ENCODE results near the gene LSAMP.
"Not testable (repeated sequence)": the region's sequence is repeated elsewhere in the genome, so short reads cannot be mapped to it uniquely, and the experiment has no call there.

Gene LSAMP

DNA sequence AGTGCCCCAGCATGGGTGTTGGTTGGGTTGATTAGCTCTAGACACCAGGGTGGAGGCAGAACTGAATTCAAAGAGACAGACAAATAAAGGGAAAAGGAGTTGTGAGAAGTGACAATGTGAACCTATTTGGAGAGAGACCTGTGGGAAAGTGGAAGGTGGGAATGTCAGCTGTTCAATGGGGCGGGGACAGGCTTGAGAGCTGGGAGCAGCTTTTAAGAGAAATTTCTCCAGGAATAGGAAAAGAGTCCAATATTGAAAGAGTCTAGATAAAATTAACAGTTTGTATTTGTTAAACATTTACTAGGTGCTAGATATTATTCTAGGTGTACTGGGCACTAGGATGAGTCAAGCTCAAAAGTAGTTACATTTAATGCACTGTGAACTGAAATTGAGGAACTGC is 596.6 kb downstream of the LSAMP start:
- H3K4me3 ChIP-seq (ENCODE audit: low read depth, low read length) = no peak overlapping the region
- no peak for TF ChIP-seq CTCF (IDR thresholded peaks at IDR 0.05; ENCODE audit: insufficient read depth, low read depth, low read length, missing control alignments)
- no peak for DNase-seq (ENCODE audit: low read depth)

- no peak for TF ChIP-seq CTCF (IDR thresholded peaks at IDR 0.05; ENCODE audit: insufficient read depth, low read depth, low read length, missing control alignments)
Measured at GRCh38 chr3:115845986-115846385, 599.3 kb downstream of the LSAMP start.

GRCh38 chr3:115844729-115845128 is 600.6 kb downstream of the LSAMP start:
- H3K4me3 ChIP-seq (ENCODE audit: low read depth, low read length); DNase-seq (ENCODE audit: low read depth): not testable (repeated sequence)

More at GRCh38 chr3:115845986-115846385, 599.3 kb downstream of the LSAMP start:
- no peak overlapping the region for H3K4me3 ChIP-seq (ENCODE audit: low read depth, low read length)
- DNase-seq (ENCODE audit: low read depth) = no peak

DNA sequence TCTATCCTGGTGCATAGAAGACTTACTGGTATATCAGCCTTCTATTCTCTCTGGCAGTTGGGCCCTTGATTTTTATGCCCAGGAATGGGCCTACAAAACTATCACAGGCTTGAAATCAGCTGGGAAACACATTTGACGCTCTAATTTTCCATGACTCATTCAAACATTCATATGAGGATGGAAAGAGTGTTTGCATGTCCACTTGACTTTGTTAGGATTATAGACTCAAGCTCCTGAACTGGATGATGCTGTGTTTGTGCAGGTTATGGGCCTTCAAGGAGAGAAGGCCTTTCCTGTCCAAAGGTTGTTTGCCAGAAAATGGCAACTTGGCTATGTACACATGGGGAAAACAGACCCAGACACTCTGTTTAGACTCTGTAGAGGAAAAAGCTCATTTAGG is 602.1 kb downstream of the LSAMP start:
- no peak for TF ChIP-seq CTCF (IDR thresholded peaks at IDR 0.05; ENCODE audit: insufficient read depth, low read depth, low read length, missing control alignments)
- no peak for DNase-seq (ENCODE audit: low read depth)
- no peak overlapping the region for H3K4me3 ChIP-seq (ENCODE audit: low read depth, low read length)

DNA sequence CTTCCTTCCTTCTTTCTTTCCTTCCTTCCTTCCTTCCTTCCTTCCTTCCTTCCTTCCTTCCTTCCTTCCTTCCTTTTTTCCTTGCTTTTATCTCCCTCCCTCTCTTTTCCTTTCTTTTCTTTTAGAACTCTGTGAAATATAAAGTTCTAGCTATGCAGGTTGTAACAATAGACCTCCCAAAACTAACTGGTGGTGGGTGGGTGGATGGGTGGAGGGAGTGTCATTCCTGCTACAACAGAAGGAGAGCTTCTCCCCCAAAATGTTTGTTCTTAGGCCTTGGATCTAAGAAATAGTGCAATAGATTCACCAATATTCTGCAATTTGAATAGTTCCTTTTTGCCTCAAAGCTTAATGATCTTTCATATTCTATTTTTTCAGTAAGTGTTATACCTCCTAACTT is 606.0 kb downstream of the LSAMP start:
- DNase-seq (ENCODE audit: low read depth) = no peak
- no peak for TF ChIP-seq CTCF (IDR thresholded peaks at IDR 0.05; ENCODE audit: insufficient read depth, low read depth, low read length, missing control alignments)
- no peak overlapping the region for H3K4me3 ChIP-seq (ENCODE audit: low read depth, low read length)

DNA sequence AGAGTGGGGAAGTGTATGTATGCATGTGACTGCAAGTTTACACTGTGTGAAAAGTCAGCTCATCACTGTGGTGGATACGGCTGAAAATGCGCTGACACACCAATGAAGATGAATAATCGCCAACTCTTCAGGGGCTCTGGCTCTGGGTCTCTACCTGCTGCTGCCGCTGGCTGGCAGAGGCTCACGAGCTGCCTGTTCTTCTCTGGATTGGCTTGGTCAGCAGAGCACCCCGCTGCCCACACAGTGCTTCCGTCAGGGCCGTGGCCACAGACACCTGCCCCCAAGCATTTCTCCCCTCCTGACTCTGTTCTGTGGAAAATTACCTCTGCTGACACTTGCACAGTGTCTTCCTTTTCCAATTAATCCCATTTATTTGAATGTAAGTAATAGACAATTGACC is 606.5 kb downstream of the LSAMP start:
- H3K4me3 ChIP-seq (ENCODE audit: low read depth, low read length) = no peak overlapping the region
- no peak for DNase-seq (ENCODE audit: low read depth)
- no peak for TF ChIP-seq CTCF (IDR thresholded peaks at IDR 0.05; ENCODE audit: insufficient read depth, low read depth, low read length, missing control alignments)

DNA sequence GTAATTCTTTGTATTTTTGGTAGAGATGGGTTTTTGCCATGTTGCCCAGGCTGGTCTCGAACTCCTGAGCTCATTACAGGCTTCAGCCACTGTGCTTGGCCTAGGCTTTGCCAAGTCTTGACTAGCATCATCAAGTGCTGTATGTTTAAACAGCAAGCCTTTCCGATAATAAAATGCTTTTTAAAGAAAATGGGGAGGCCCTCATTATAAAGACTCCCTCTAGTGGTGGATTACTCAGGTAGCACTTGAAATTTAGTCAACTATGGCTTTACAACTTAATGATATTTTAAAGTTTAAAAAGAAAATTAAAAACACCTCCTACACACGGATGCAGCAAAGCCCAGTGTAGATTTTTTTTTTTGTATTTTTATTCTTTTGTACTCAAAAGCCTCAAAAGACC is 608.3 kb downstream of the LSAMP start:
- TF ChIP-seq CTCF (IDR thresholded peaks at IDR 0.05; ENCODE audit: insufficient read depth, low read depth, low read length, missing control alignments) = peak; percentile 57
- DNase-seq (ENCODE audit: low read depth) = peak; percentile 5

More for the DNA sequence above, 608.3 kb downstream of the LSAMP start:
- no peak overlapping the region for H3K4me3 ChIP-seq (ENCODE audit: low read depth, low read length)
